ENCODE data around the gene CHST9. TPM values are rescaled to one million over a fixed set of nuclear protein-coding genes. Genes with fewer than 3 reads are reported as not detected.

Gene CHST9
- polyA plus RNA-seq, 1 donor (not counting 4 experiments of a cell fraction or from before 2014, with no cell fraction given): 0.07 TPM

DNA sequence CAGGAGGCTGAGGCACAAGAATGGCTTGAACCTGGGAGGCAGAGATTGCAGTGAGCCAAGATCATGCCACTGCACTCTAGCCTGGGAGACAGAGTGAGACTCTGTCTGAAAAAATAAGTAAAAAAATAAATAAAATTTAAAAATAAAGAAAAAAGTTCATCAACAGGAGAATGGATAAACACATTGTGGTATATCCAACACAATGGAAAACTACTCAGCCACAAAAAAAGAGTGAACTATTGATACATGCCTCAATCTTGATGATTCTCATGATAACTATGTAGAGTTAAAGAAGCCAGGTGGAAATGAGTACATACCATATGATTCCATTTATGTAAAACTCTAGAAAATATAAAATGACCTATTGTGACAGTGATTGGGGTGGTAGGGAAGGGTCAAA, 195.3 kb downstream of the CHST9 start:
- Histone ChIP-seq H3K9ac (ENCODE audit: control insufficient read depth, extremely low read depth, insufficient read depth, low read length) (no peak overlapping the region), H3K4me3 (ENCODE audit: control insufficient read depth in 2 of 3, extremely low read depth in 1 of 3, insufficient read depth in 2 of 3, low read depth in 1 of 3, low read length in 3 of 3) (no peak overlapping the region), H3K4me1 (ENCODE audit: control insufficient read depth, extremely low read depth, insufficient read depth, low read length) (no peaks in the 10 kb centered on the region), H4K20me1 (ENCODE audit: control insufficient read depth, extremely low read depth, insufficient read depth, low read length) (no peaks in the 10 kb centered on the region), H3K4me2 (ENCODE audit: control insufficient read depth, extremely low read depth, insufficient read depth, low read depth, low read length) (no peak overlapping the region), H3K27ac (ENCODE audit: control insufficient read depth, insufficient read depth, low read length) (no peak overlapping the region), H3K27me3 (ENCODE audit: control insufficient read depth, extremely low read depth, insufficient read depth, low read length) (no peaks in the 10 kb centered on the region), H3K9me1 (ENCODE audit: control insufficient read depth, extremely low read depth, insufficient read depth, low read length) (no peaks in the 10 kb centered on the region), H2AFZ (ENCODE audit: control insufficient read depth, low read length) (no peak overlapping the region), H3K9me3 (ENCODE audit: control insufficient read depth, low read depth, low read length) (no peaks in the 10 kb centered on the region), H3K79me2 (ENCODE audit: control insufficient read depth, insufficient read depth, low read length) (no peaks in the 10 kb centered on the region), H3K36me3 (ENCODE audit: control insufficient read depth in 2 of 2, extremely low read depth in 1 of 2, insufficient read depth in 2 of 2, low read length in 2 of 2) (no peaks in the 10 kb centered on the region)
- dilution Hi-C loops (cut with MboI; ENCODE audit: extremely low pct_ligation_motif_present, low sequenced_read_pairs): no loop called here
- FAIRE-seq: no peak
- DNase-seq (ENCODE audit: low read depth, low spot score): no peak
- TF ChIP-seq, protein P1, sequence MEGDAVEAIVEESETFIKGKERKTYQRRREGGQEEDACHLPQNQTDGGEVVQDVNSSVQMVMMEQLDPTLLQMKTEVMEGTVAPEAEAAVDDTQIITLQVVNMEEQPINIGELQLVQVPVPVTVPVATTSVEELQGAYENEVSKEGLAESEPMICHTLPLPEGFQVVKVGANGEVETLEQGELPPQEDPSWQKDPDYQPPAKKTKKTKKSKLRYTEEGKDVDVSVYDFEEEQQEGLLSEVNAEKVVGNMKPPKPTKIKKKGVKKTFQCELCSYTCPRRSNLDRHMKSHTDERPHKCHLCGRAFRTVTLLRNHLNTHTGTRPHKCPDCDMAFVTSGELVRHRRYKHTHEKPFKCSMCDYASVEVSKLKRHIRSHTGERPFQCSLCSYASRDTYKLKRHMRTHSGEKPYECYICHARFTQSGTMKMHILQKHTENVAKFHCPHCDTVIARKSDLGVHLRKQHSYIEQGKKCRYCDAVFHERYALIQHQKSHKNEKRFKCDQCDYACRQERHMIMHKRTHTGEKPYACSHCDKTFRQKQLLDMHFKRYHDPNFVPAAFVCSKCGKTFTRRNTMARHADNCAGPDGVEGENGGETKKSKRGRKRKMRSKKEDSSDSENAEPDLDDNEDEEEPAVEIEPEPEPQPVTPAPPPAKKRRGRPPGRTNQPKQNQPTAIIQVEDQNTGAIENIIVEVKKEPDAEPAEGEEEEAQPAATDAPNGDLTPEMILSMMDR (optimal IDR thresholded peaks at IDR 0.05 in 1 of 3, IDR thresholded peaks at IDR 0.05 in 1 of 3, conservative IDR thresholded peaks at IDR 0.05 in 1 of 3; ENCODE audit: extremely low read depth in 1 of 3, insufficient read depth in 2 of 3, low read length in 3 of 3): no peak

DNA sequence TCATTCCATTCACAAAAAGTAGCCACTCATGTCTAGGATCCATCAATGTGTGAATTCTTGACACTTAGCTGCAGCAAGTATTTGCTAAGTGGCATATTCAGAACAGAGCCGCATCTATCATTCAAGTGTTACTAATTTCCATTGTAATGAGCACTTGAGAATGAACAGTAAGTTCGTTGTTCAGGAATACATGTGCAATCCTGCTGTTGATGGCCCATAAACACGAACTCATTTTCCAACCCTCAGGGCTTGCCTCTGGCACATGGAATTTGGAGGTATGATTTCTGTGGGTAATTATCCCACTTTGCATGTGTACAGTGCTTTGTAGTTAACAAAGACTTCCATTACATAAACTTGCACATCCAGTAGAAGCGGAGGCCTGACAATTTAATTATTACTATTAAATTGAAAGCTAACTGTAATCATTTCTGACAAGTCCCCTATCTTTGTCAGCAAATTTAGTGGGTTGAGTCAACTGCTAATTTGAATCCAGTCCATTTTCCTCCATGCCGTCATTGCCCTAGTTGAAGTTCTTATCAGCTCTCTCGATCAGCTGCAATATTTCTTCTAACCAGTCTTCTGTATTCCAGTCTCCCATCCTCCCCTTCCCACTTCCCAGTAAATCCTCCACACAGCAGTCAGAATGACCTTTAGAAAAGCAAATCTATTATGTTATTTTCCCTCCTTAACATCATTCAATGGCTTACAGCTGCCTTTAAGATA, 203.6 kb downstream of the CHST9 start:
- no peaks in the 10 kb centered on the region for H3K36me3 ChIP-seq (ENCODE audit: control insufficient read depth in 2 of 2, extremely low read depth in 1 of 2, insufficient read depth in 2 of 2, low read length in 2 of 2)
- H3K4me2 ChIP-seq (ENCODE audit: control insufficient read depth, extremely low read depth, insufficient read depth, low read depth, low read length): no peak overlapping the region
- H3K27ac ChIP-seq (ENCODE audit: control insufficient read depth, insufficient read depth, low read length): no peak overlapping the region
- H3K9me3 ChIP-seq (ENCODE audit: control insufficient read depth, low read depth, low read length): no peaks in the 10 kb centered on the region
- DNase-seq (ENCODE audit: low read depth, low spot score): no peak
- no peaks in the 10 kb centered on the region for H3K9me1 ChIP-seq (ENCODE audit: control insufficient read depth, extremely low read depth, insufficient read depth, low read length)
- no peak for TF ChIP-seq EZH2 (IDR thresholded peaks at IDR 0.05; ENCODE audit: low read length)
- TF ChIP-seq, protein P1 (optimal IDR thresholded peaks at IDR 0.05 in 1 of 3, IDR thresholded peaks at IDR 0.05 in 1 of 3, conservative IDR thresholded peaks at IDR 0.05 in 1 of 3; ENCODE audit: extremely low read depth in 1 of 3, insufficient read depth in 2 of 3, low read length in 3 of 3): no peak
- H2AFZ ChIP-seq (ENCODE audit: control insufficient read depth, low read length): no peak overlapping the region
- no peak overlapping the region for H3K9ac ChIP-seq (ENCODE audit: control insufficient read depth, extremely low read depth, insufficient read depth, low read length)
- dilution Hi-C loops (cut with MboI; ENCODE audit: extremely low pct_ligation_motif_present, low sequenced_read_pairs): no loop called here
- no peak overlapping the region for H3K4me3 ChIP-seq (ENCODE audit: control insufficient read depth in 2 of 3, extremely low read depth in 1 of 3, insufficient read depth in 2 of 3, low read depth in 1 of 3, low read length in 3 of 3)
- no peaks in the 10 kb centered on the region for H3K79me2 ChIP-seq (ENCODE audit: control insufficient read depth, insufficient read depth, low read length)
- no peaks in the 10 kb centered on the region for H3K27me3 ChIP-seq (ENCODE audit: control insufficient read depth, extremely low read depth, insufficient read depth, low read length)
- no peaks in the 10 kb centered on the region for H3K4me1 ChIP-seq (ENCODE audit: control insufficient read depth, extremely low read depth, insufficient read depth, low read length)
- no peak for FAIRE-seq
- no peaks in the 10 kb centered on the region for H4K20me1 ChIP-seq (ENCODE audit: control insufficient read depth, extremely low read depth, insufficient read depth, low read length)

Measured in keratinocyte (primary cell).